D341Med (cell line): ENCODE data around the gene UGT1A8.

ENCODE experiments used
- DNase-seq: peaks from one replicate; pipeline ENCODE4 v3.0.0; 2012; ENCODE audit warnings: low spot score

Gene UGT1A8

GRCh38 chr2:233801357-233802131, 184.1 kb downstream of the UGT1A8 start:
- DNase-seq, result no peak

DNA sequence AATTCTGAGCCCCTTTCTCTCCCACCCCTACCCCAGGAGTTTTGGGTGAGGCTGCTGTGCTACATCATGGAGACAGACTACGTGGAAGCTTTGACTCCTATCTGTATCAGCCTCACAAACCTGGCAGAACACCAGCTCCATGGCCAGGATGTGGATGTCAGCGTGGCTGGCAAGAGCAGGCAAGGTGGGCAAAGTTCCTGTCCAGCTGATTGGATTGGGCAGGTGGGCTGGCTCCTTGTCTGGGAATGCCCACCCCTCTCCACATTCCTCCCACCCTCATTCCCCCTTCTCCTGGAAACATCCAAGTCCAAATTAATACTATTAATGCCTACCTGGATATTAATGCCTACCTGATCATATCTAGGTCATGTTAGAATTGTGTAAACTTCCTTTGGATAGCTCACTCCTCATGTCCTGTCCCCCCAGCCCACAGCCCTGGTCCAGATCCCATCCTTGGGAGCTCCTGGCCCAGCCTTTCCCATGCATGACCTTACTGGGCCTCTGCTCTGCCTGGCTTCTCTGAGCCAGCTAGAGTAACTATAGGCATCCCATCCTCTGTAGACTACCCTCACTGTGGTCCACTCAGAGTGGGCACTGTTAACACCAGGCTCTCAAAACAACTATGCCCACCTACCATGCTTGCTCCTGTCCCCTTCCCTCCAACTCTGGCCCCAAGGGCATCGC, 184.8 kb downstream of the UGT1A8 start:
- DNase-seq, result no peak

DNA sequence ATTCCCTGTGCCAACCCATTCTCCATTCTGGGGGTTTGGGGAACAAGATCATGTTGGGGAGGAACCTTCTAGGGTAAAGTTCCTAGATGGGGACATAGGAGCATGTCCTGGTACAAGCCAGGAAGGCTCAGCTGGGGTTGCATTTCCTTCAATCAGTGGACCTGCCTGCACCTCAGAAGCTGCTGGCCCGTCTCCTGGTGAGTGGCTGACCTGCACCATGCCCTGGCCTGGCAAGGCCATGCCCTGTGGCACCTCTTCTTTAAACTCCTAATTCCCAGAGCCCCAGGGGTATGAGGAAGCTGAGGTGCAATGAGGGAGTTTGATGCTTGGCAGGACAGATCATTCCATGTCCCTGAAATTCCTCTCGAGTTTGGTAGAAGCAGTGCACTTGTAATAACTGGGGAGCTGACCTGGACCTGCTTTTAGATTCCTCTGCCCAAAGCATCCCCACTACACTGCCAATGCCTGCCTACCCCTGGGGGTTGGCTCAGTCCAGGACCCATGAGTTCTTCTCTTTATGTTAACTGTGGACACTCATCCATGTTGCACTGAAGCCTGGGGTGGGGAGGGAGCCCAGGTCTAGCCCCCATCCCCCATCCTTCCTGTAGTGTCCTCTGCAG, 186.0 kb downstream of the UGT1A8 start:
- no peak for DNase-seq

DNA sequence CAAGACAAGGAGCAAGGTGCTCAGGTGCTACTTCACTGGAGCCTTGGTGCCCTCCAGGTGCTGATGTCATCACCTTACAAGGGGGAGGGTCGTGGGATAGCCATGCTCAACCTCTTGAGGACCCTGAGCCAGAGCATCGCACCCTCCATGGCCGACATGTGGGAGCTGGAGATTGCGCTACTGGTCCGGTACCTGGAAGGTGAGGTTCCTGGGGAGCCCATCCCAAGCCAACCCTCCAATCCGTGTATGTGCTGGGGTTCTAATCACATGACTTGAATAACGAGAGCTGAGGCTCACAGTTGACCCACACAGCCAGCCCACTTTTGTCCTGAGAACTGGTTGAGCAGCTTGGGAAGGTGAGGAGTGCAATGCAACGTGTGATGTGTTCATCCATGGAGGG, 186.6 kb downstream of the UGT1A8 start:
- no peak for DNase-seq

DNA sequence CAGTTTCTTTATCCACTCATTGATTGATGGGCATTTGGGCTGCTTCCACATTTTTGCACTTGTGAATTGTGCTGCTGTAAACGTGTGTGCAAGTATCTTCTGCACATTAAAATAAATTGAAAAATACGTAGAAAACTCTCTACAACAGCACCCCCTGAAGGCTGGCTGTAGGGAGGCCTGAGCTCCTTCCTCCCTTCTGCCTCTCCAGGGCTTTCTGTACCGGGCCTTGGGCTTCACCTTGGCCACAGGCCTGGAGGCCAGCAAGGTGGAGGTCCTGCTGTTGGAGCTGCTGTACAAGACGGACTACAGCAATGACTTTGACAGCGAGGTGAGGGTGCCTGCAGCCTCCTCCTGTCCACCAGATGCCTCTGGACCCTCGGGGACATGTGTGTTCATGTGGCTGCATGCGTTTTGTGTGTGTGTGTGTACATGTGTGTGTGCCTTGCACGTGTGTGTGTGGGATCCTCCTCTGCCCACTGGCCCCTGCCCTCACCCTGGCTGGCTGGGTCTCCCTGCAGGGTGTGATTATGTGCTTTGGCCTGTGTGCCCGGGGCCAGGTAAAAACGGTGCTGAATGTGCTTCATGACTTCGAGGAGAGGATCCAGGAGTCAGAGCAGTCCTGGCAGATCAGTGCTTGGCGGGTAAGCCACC, 189.9 kb downstream of the UGT1A8 start:
- no peak for DNase-seq

- DNase-seq, result no peak
Observed at GRCh38 chr2:233807966-233808935, 190.8 kb downstream of the UGT1A8 start.

GRCh38 chr2:233810385-233810784, 193.0 kb downstream of the UGT1A8 start:
- DNase-seq, result no peak

GRCh38 chr2:233811087-233811486, 193.7 kb downstream of the UGT1A8 start:
- no peak for DNase-seq

DNA sequence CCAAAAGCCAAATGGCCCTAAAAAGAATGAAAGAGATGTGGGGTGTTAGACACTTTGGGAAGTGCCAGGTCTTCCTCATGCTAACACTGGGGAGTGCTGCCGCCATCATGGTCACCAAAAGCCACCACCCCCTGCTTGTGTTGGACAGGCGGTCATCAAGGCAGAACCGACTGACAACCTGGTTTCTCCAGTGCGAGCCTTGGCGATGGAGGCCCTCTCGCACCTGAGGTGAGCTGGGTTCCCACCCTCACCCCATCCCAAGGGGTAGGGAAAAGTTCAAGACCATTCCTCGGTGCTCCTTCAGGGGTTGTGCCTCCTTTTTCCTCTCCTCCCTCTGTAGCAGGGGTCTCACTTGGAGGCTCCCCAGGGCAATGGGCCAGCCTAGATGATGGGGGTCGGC, 194.3 kb downstream of the UGT1A8 start:
- DNase-seq, result no peak

DNA sequence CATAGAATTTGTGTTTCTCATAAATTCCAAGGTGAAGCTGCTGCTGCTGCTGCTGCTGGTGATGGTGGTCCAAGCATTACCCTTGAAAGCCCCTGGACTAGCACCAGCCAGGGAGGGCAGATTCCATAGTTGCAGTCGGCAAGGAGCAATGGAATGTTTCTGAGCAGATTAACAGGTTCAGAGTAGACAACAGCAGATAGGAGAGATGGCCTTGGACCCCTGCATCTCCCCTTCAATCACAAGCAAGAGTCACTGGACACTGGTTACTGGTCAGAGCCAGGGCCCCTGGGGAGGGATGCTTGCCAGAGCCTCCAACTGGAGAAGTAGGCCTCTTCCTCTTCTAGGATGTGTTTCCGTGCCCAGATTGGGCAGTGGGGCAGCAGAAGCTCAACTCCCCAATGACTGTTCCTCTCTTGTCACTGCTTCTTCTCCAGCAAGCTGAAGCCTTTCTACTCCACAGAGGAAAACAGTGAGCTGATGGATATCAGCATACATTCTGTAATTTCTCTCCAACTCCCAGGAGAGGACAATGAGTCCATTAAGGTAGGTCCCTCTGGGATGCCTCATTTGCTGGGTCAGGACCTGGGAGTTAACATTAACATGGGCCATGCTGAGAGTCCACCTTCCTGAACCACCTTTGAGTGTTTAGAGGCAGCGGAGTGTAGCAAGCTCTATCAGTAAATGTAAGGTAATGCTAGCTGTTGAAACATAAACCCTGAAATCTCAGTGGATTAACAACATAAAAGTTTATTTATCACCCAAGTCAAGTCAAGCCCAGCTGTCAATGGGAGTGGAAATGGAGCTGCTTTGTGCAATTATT, 196.0 kb downstream of the UGT1A8 start:
- DNase-seq, result no peak

DNA sequence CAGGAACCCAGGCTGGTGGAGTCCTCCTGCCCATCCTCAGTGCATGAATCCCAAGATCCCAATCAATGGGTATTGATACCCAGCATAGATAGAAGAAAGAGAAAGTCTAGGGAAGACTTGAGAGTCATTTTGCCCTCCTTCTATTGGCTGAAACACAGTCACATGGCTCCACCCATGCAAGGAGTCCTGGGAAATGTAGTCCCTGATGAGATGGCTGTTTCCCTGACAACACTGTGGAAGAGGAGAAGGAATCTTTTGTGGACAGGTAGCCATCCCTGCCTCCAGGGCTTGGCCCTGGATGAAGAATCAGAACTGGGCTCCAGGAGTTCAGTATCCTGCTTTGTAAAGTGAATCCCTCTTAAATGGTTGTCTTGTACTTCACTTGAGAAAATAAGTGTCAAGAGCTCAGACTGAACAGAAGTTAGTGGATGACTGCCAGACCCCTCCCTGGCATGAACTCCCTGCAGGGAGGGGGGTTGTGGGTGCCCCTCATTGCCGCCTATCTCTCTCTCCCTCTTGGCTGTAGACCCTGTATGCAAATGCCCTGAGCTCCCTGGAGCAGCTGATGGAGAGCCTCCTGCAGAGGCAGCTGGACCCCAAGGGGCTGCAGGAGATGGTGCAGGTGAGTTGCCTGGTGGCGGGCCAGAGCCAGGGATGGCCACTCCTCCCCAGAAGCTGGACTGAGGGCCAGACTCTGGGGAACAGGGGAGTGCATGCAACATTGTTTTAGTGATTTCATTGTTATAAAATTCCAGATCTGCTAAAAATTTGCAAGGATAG, 196.8 kb downstream of the UGT1A8 start:
- DNase-seq, result no peak

GRCh38 chr2:233815861-233816260, 198.4 kb downstream of the UGT1A8 start:
- DNase-seq, result no peak

DNA sequence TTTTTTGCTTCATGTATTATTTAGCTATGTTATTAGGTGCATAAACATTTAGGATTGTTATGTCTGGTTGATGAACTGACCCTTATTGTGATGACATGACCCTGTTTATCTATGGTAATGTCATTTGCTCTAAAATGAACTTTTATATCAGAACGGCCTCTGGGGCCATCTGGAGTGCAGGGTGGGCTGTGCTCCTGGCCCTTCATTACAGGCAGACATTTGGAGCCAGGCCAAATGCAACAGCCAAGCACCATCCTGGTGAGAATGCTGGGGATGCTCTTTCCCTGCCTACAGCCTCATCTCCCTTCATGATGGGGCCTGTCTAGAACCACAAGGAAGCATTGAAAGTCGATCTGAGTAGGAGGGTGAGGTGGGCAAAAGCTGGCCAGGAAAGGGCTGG, 198.9 kb downstream of the UGT1A8 start:
- DNase-seq, result no peak

GRCh38 chr2:233816771-233817170, 199.3 kb downstream of the UGT1A8 start:
- no peak for DNase-seq

- DNase-seq, result no peak
Observed at GRCh38 chr2:233817361-233817911, 200.0 kb downstream of the UGT1A8 start.

DNA sequence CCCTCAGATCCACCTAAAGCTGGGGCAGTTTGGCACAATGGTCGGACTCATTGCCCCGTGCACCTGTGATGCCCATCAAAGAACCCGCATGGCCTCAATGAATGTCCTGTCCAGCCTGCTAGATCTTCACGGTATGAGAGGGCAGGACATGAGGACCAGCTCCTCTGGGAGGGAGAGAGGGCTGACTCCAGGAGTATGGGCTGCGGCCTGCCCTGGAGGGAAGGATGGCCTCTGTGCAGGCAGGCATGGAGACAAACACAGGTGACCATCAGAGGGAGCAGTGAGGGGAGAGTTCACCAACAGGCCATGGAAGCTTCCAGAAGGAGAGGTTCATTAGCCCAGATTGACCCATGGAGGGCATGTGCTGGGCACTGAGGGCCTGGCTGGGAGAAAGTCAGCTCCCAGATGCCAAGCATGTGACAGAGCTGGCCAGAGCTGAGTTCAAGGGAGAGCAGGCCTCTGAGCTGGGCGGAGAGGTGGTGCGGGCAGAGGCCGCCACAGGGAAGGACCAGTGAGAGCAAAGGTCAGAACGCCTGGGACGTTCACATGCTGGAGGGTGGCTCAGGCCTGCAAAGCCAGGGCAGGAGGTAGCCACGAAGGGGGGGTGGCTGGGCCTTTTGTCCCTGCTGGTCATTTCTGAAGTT, 200.7 kb downstream of the UGT1A8 start:
- DNase-seq, result no peak

GRCh38 chr2:233818639-233819621, 201.5 kb downstream of the UGT1A8 start:
- DNase-seq, result no peak
